DMS153 treated with DMSO at 0.1 percent for 48 hours (cell line): ENCODE results near the gene CCM2.
"Not testable (repeated sequence)": the region's sequence is repeated elsewhere in the genome, so short reads cannot be mapped to it uniquely, and the experiment has no call there.

Source experiments
- DNase-seq: peaks from one replicate; lab custom pipeline; 2025; ENCODE audit not compliant: unreplicated experiment; lab: John Stamatoyannopoulos, UW

The CCM2 gene

DNA sequence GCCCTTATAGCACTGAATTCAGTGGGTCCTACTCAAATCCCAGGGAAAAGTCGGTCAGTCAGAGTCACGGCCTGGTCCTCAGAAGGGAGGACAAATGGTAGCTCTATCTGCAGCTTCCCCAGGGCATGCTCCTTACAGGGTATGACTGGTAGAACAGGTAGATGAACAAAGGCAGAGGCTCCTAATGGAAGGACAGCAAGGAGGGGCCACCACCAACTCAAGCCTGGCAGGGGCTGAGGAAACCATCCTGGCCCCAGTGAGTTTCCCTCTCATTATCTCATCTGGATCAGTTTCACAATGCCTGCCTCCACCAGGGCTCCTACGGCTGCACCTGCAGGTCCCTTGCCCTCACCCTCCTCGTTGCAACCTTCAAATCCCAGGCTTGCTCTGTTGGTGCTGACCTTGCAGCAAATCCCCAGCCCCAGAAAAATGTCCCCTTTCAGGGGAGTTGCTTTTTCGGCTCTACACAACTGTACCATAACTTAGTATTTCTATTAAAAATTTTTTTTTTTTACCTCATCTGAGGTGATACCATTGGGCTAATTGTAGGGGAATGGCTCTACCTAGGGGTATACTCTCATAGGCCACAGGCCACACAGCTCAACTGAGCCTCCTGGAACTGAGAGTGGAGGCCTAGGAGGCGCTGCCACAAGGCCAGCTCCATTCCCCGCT lies 18.8 kb upstream of the CCM2 start:
- no peak for DNase-seq

DNA sequence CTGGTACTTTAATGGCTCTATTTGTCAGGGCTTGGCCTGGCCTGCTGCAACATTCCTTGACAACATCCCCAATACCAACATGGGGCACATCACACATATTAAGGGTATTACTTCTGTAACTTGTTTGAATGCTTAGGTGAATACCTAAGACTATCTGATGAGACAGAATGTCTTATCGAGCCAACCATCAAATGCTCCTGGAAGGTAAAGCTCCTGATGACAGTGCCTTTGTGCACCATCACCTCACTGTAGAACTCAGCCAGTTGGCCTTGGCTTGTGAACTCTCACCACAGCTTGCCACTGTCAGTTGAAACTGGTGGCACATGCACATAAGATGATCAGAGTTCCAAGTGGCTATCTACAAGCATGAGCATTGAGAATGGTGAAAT lies 17.5 kb upstream of the CCM2 start:
- no peak for DNase-seq

DNA sequence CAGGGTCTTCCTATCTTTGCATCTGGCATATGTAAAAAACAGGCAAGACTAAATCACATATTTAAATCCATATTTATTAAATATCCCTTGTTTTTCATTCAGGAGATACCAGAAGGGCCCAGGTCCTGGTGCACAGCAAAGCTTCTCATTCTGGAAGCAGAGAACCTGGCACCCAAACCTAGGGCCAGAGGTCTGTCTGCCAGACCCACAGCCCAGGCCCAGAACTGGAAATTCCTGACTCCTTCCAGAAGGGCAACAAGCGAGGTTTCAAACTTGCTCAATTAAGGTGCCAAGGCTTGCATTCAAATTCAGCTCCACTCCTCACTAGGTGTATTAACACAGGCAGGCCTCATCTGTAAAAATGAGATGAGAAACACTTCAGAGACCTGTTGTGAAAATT lies 17.0 kb upstream of the CCM2 start:
- DNase-seq, result no peak

DNA sequence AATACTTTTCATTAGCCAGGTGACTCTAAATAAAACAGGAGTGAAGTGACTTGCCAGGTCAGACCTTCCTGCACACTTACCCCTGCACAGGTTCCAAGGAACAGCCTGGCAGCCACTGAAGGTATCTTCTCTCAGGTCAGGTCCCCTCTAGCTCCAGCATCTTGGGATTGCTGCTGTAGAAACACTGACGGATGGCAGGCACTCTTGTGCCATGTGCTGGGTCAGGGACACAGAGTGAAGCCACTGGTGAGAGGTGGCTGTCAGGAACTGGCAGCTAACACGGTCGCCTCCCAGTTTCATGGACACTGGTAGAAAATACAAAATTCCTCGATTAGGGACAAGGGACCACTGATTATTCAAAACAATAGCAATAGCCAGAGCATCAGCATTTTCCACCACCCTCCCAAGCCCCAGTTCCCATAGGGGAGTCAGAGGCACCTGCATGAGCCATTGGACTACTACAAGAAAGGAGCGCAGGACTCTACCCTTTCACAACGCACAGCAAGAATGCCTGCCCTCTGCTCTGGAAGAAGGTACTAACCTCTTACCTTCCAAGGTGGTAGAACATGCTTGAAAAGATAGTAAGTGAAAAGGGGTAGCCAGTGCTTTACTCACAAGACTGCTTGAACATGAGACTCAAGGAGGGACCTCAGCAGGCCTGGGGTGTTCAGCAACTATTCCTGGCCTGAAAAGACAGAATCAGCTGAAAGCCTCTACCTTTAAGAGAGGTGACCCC lies 16.1 kb upstream of the CCM2 start:
- DNase-seq, result no peak

DNA sequence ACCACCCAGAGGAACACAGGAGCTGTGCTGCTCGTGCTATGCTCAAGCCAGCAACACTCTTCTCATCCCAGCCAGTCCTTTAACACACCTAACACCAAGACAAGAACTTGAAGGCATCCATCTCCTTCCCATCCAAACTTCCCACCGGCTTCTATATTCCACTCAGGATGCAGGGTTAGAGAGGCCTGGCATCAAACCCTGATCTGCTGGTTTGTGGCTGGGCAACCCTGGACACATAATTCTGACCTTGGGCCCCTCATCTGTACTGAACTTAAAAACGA lies 15.6 kb upstream of the CCM2 start:
- no peak for DNase-seq

DNA sequence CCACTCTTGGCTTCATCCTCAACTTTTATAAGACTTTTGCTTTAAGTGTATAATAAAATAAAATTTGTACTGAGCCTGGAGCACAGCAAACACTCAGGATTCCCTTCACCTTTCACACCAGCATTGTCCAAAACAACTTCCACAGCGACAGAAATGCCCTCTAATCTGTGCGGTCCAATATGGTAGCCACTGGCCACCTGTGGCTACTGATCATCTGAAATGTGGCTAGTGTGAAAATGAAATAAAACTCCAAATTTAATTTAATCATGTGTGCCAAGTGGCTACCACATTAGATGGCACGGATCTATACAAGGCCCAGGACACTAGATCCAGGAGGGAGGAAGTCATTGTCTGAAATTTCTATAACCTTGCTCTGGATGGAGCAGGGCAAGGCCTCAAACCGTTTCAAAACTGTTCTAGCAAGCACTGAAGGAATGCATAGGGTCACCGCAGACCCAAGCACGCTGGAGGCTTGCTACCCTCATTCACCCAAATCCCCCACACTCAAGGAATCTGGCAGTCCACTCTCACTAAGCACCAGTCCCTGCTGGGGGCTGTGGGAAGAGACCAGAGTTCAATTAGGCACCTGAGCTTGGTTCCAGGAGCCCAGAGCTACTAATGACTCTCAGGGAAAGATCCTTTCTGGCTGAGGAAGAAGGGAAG lies 14.8 kb upstream of the CCM2 start:
- no peak for DNase-seq

DNA sequence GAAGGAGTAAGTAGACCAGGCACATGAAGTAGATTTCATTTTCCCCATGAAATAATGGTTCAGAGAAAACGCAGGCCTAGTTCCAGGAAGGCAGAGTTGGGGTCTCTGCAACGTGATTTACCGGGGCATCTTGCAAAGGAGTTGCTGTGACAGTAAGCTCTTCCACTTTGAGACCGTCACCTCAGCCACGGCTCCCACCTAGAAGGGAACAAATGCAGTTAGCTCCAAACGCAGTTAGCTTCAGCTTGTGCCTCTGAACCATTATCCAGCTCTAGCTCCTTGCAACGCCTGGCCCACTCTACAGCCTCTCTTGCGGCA lies 14.1 kb upstream of the CCM2 start:
- DNase-seq, result no peak

DNA sequence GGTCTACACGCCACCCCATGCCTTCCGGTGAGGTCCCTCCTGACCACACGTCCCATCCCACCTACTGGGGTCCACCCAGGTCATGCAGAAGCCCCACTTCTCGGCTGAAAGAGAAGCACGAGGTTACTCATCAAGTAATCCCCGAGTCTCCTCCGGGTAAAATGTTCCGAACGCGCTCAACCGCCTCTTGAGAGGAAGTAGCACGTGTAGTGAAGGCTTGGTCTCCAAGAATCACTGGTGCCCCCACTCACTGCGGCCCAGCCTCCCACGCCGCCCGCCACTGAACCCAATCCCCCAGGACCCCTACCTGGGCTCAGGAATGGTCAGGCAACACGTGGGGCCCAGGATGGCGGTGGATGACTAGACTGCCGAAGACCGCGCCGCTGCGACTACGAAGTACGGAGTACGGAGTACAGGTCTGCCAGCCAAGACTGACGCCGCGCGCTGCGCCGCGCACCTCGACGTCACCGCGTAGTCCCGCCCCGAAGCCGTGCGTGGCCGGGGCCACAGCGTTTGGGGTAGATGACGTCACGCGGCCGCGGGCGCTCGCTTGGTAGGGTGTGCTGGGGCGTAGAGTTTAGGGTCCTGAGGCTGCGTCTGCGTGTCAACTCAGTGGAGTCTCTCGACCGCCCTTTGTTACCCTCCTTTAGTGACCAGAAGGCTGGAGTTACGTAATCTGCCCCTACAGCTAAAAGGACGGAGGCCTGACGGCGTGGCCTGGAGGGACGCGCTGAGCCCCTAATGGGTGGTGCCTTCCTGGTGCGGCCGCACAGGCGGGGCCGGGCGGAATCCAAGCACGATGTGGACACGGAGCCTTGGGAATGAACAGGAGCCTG lies 13.6 kb upstream of the CCM2 start:
- peak; percentile 95 for DNase-seq

DNA sequence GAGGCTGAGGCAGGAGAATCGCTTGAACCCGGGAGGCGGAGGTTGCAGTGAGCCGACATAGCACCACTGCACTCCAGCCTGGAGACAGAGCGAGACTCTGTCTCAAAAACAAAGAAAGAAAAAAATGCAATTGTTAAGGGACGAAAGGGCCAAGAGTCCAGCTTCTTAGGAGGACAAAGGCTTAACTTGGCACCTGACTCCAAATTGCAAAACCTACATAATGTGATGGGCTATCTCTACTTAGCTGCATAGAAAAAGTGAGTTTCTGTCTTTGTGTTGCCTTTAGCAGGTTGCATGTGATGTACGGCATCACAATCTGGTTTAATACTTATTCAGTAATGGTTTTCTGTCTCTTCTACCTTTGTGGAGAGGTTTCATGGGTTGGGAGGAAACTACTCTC lies 12.5 kb upstream of the CCM2 start:
- no peak for DNase-seq

DNA sequence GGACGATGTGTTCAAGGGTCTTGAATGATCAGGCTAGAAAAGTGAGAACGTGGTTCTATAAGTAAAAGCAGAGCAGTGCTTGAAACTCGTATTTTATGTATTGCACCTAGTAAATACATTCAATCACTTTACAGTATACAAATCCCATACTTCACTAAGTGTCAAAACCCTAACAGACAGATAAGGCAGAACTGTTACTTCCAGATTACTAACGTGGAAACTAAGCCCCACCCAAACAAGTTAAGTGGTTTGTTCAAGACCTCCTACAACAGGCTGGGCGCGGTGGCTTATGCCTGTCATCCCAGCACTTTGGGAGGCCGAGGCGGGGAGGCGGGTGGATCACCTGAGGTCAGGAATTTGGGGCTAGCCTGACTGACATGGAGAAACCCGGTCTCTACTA lies 12.0 kb upstream of the CCM2 start:
- DNase-seq, result no peak

DNA sequence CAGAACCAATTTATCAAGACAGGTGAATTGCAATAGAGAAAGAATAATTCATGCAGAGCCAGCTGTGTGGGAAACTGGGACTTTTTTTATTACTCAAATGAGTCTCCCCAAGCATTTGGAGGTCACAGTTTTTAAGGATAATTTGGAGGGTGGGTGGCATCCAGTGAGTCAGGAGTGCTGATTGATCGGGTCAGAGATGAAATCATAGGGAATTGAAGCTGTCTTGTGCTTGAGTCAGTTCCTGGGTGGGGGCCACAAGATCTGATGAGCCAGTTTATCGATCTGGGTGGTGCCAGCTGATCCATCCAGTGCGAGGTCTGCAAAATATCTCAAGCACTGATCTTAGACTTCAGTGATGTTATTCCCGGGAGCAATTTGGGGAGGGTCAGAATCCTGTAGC lies 11.3 kb upstream of the CCM2 start:
- DNase-seq, result no peak

DNA sequence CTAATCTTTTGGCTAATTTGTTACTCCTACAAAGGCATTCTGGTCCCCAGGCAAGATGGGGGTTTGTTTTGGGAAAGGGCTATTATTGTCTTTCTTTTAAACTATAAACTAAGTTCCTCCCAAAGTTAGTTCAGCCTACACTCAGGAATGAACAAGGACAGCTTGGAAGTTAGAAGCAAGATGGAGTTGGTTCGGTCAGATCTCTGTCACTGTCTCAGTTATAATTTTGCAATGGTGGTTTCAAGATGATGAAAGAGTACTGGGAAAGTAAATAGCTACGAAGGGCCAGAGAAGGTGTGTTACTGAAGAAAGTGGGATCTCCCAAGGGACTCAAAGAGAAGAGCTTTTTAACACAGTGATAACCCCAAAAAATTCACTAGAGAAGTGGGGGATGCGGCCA lies 10.9 kb upstream of the CCM2 start:
- DNase-seq, result no peak

DNA sequence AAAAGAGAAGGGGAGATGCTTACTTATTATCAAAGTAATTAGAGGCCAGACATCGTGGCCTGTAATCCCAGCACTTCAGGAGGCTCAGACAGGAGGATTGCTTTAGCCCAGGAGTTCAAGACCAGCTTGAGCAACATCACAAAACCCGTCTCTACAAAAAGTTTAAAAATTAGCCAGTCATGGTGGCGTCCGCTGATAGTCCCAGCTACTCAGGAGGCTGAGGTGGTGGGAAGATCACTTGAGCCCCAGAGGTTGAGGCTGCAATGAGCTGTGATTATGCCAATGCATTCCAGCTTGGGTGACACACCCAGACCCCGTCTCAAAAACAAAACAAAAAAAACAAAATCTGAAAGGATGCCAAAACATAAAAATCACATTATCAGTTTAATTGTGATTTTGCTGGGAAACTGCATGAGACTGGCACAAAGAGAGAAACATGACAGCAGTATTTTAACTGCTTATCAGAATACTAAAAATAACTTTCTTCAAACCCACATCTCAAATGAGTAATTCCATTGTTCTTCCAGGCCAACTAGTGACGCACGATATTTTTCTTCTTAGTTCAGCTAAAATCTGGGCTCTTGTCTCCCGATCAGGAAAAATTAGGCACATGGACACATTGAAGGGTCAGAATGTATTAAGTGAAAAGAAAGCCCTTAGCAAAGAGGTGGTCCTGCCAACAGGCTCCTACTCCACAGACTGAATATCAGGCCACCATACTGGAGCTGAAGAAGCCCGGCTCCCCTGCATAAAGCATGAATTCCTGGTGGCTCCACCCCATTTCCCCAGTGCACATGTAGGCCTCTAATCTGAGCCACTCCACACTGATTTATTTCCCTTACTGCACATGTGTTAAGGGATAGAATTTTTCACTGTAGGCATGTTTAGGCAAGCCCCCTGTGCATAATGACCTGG lies 9.6 kb upstream of the CCM2 start:
- DNase-seq, result peak; percentile 46

DNA sequence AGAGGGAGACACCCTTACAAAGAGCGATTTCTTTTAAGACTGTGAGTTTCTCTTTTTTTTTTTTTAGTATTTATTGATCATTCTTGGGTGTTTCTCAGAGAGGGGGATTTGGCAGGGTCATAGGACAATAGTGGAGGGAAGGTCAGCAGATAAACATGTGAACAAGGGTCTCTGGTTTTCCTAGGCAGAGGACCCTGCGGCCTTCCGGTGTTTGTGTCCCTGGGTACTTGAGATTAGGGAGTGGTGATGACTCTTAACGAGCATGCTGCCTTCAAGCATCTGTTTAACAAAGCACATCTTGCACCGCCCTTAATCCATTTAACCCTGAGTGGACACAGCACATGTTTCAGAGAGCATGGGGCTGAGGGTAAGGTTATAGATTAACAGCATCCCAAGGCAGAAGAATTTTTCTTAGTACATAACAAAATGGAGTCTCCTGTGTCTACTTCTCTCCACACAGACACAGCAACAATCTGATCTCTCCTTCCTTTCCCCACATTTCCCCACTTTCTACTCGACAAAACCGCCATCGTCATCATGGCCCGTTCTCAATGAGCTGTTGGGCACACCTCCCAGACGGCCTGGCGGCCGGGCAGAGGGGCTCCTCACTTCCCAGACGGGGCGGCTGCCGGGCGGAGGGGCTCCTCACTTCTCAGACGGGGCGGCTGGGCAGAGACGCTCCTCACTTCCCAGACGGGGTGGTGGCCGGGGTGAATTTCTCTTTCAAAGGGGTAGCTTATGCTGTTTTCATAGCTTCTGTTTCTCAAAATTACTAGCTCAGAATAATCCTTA lies 7.8 kb upstream of the CCM2 start:
- DNase-seq, result not testable (repeated sequence)

DNA sequence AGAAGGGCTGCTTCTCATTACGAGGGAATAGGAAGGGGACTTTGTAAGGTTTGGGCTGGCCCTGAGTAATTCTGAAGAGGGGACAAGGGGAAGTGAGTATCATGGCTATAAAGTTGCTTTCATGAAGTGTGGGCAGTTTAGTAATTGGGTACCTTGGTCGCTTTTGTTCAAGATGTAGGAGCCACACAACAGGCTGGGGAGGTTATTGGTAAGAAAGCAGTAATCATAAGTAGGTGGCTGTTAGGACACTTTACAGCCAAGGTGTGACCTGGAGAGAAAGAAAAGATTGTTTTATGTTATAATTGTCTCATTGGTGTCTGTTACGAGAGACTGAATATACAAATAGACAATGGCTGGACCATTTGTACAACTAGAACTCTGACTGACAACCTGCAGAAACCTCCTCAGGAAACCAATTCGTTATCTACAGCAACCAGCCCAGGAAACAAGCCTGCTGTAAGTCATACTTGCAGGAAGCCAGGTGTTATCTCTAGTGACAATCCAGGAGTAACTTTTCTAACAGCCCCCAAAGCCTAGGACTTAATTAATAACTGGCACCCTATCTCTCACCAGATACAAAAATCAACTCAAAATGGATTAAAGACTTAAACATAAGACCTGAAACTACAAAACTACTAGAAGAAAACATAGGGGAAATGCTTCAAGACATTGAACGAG lies 5.0 kb upstream of the CCM2 start:
- DNase-seq, result peak; percentile 21

DNA sequence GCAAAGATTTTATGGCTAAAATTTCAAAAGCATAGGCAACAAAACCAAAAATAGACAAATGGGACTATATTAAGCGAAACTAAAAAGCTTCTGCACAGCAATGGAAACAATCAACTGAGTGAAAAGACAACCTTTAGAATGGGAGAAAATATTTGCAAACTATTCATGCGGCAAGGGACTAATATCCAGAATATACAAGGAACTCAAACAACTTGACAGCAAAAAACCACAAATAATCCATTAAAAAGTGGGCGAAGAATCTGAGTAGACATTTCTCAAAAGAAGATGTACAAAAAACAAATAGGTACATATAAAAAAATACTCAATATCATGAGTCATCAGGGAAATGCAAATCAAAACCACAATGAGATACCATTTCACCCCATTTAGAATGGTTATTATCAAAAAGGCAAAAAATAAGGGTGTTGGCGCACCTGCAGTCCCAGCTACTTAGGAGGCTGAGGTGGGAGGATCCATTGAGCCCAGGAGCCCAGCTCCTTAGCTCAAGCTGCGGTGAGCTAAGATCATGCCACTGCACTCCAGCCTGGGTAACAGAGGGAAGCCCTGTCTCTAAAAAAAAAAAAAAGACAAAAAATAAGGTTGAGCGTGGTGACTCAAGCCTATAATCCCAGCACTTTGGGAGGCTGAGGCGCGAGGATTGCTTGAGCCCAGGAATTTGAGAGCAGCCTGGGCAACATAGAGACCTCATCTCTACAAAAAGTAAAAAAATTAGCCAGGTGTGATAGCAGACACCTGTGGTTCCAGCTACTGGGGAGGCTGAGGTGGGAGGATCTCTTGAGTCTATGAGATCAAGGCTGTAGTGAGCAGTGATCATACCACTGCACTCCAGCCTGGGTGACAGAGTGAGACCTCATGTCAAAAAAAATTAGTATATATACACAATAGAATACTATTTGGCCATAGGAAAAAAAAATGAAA lies 4.2 kb upstream of the CCM2 start:
- DNase-seq, result no peak

DNA sequence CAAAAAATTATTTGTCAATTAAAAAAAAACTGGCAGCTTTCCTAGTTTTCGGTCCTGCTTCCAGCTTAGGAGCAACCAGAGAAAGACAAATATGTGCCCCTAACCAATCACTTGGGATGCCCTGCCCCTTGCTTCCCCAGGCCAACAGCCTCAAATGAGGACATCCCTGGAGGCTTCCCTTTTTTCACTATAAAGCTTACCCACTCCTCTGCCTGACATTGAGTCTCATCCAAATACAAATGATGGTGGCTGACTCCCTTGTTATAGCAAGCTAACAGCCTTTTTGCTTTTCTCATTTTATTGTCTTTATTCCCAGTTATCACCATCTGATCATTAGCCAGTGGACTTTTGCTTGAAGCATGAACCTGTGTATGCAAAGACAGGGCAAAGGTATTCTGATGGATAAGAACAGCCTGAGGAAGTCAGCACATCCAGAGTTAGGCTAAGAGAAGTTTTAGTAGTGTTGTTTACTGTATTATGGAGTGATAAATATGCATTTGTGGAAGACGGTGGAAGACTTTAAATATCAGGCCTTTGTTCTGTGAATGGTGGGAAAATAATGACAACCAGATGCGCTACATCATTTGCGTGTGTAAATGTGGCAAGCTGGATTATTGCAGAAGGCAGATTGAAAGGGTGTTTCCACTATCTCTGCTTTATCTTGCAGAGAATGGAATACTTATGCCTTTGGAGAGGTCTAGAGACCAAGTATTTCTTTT lies 1.7 kb upstream of the CCM2 start:
- DNase-seq, result no peak
